GM21360 (cell line): ENCODE results near the gene PGM5.

Experiments
- ATAC-seq: cut with Tn5 transposase; IDR thresholded peaks from one replicate; pipeline ENCODE4 v1.9.1; 2021; ENCODE audit warnings: mild to moderate bottlenecking, moderate library complexity; ENCODE audit not compliant: unreplicated experiment

PGM5 gene

GRCh38 chr9:68530618-68531017 lies 174.2 kb downstream of the PGM5 start:
- no peak for ATAC-seq

GRCh38 chr9:68532131-68532530 lies 175.7 kb downstream of the PGM5 start:
- ATAC-seq, result no peak

DNA sequence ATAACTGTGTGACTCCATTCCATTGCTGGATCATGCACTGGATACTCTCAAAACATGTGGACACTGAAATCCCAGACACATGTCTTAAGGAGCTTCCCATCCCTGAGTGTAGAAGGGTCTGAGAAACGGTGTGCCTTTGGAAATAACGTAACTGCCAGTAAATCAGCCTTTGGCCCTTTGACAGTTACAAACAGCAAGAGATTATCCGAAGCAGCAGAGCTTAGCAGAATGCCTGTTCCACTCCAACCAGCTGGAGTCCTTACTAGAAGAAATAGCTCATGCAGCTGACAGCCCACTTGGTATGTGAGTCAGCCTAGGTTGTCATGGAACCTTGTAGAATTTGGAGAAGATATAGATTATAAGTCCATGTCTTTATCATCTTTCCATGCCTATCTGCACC lies 177.3 kb downstream of the PGM5 start:
- ATAC-seq, result no peak

GRCh38 chr9:68536876-68537615 lies 180.6 kb downstream of the PGM5 start:
- ATAC-seq, result no peak

DNA sequence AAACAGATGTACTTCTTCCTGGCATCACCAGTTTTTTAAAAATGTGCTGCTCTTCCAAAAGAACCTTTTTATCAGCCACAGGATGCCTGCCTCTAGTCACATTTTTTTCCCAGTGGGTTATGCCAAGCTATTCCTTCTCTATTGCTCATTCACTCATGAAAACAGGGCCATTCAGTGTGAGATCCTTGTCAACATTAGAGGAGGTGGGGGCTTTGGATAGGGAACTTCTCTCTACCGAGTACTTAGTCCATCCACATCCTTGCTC lies 181.1 kb downstream of the PGM5 start:
- no peak for ATAC-seq

GRCh38 chr9:68538200-68538599 lies 181.8 kb downstream of the PGM5 start:
- ATAC-seq, result no peak

- no peak for ATAC-seq
These were observed 184.5 kb downstream of the PGM5 start, which contains the start of gene TMEM252 for GRCh38 chr9:68540712-68541535. Gene TMEM252 (minus strand): TSS chr9:68540883. CDS start chr9:68540814, 69 bp downstream.

GRCh38 chr9:68541568-68541967 lies 185.2 kb downstream of the PGM5 start:
- no peak for ATAC-seq

GRCh38 chr9:68545033-68545705 lies 188.8 kb downstream of the PGM5 start:
- ATAC-seq, result peak; percentile 47

- peak; percentile 69 for ATAC-seq
These were observed 190.4 kb downstream of the PGM5 start for GRCh38 chr9:68546596-68547390.

GRCh38 chr9:68547417-68547816 lies 191.0 kb downstream of the PGM5 start:
- no peak for ATAC-seq

GRCh38 chr9:68548241-68548640 lies 191.8 kb downstream of the PGM5 start:
- no peak for ATAC-seq

GRCh38 chr9:68551191-68551590 lies 194.8 kb downstream of the PGM5 start:
- no peak for ATAC-seq

- ATAC-seq, result no peak
These were observed 196.5 kb downstream of the PGM5 start for GRCh38 chr9:68552700-68553476.

DNA sequence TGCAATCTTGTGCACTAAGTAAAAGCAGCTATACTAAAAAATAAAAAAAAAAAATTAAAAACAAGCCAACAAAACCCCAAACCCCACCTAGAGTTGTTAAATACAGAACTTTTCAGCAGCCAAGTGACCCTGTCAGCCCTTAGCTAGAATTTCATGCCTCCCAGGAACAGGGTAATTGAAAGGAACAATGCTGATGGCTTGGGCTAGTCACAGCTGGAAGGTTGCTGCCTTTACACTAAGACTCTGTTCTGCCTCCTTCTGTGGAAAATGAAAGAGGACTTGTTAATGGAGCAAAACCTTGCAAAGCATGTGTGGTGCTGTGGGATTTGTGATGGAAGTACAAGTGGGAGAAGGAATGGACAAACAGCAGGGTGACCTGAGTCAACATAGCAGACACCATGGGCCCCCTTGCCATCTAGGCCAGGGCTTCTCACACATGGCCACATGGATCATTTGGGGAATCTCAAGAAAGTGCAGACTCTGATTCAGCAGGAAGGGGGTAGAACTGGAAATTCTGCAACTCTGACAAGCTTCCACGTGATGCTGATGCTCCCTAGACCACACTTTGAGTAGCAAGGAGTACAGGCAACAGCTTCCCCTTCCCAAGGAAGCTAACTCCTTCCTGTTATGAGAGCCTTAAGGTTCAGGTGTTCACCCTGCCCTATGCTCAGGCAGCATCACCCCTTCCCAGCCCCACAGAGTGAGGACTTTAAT lies 199.2 kb downstream of the PGM5 start:
- no peak for ATAC-seq

DNA sequence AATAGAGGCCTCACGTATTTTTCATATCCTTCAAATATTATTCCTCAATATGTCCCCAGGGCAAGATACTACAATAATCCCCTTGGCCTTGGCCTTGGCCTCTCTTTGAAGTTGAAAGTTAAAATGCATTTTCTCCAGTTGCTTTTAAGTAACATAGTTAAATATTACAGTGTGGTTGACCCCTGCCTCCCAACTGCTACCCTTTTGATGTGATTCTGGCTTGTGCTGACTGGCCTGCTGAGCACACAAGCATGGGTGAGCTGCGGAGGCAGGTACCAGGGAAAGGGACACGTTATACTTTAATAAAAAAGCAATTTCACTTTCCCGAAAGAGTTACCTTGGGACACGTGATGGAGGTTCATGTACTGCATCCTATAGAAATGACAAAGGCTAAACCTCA lies 202.1 kb downstream of the PGM5 start:
- no peak for ATAC-seq

DNA sequence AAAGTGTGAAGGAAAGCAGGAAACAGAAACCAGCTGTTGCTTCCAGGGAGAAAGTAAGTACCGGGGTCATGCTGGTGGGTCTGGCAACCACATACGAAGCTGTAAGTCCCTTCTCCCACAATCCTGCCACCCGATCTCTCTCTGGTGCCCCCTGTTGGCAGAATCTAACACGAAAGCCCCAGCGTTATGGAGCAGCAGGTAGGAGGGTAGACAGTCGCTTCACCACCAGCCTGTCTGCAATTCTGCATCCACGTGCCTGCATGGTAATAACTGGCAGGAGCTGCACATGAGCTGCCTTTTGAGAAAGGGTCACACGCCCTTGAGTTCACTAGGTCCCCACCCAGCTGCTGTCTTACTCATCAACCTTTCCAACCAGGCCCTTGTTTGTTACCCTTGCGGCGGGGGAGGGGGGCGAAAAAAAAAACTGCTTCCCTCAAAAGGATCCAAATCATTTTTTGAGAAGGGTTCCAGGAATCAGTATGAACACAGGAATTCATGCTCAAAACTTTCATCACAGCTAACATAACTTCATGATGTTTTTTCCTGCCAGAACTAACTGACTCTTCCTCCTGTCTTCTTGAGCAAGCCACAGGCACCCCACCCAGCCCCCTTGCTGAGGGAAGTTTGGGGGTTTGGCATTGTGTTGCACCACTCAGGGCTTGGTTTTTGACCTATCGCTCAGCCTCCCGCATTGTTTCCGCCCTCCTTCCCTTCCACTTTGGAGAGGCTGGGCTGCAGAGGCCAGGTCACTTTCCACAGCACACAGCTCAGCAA lies 203.8 kb downstream of the PGM5 start:
- no peak for ATAC-seq

DNA sequence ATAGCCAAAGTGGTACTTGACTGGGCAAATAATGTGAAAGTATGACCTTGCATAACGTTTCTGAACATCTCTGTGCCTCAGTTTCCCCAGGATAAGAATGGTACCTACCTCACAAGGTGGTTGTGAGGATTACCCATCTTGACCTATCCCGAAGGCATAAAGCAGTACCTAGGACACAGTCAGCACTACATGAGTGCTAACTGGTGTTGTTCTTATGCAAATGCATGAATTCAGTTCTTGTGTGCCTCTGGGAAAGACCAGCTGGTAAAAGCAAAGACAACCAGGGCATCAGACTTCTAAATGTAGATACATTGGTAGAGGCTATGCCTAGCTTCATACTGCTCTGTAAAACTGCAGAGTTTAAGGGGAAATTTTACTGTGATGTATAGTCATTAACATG lies 206.1 kb downstream of the PGM5 start:
- ATAC-seq, result no peak

GRCh38 chr9:68567565-68567964 lies 211.2 kb downstream of the PGM5 start:
- ATAC-seq, result no peak
